Stomach (tissue), 9 donors: ENCODE results near the gene NASP. TPM values are rescaled to one million over a fixed set of nuclear protein-coding genes. Genes with fewer than 3 reads are reported as not detected.

ENCODE experiments used
- DNase-seq, 2 donors: peaks; one replicate each; pipeline versions ENCODE4 v3.0.0 to v3.0.0-alpha.2; 2013 to 2019
- H3K27ac ChIP-seq, 5 donors: fragments of 200-600 bp in 4 of 5; sonication (generic) in 4 of 5; one replicate each; pipeline ENCODE4 v1.5.1; 2013 to 2019; ENCODE audit warnings: mild to moderate bottlenecking in 1 of 5, moderate library complexity in 1 of 5
- H3K27me3 ChIP-seq, 3 donors: fragments of 200-600 bp; sonication (generic); one replicate each; pipeline ENCODE4 v1.5.1; 2017 to 2019; ENCODE audit warnings: mixed run types in 1 of 3
- H3K36me3 ChIP-seq, 4 donors: fragments of 200-600 bp; sonication (generic); 1 replicate in 3 of 4; 2 replicates in 1 of 4; pipeline ENCODE4 v1.5.1; 2016 to 2019
- H3K4me1 ChIP-seq, 4 donors: fragments of 200-600 bp; sonication (generic); one replicate each; pipeline ENCODE4 v1.5.1; 2016 to 2019
- H3K4me3 ChIP-seq, 4 donors: fragments of 200-600 bp; sonication (generic) in 3 of 4; one replicate each; pipeline ENCODE4 v1.5.1; 2016 to 2019; ENCODE audit warnings: mild to moderate bottlenecking in 1 of 4
- H3K9me3 ChIP-seq, 4 donors: fragments of 200-600 bp; sonication (generic); one replicate each; pipeline ENCODE4 v1.5.1; 2016 to 2019
- CTCF ChIP-seq, 7 experiments: fragments of 450-650 bp in 4 of 7; fragments of 200-600 bp in 3 of 7; sonication (generic) in 3 of 7; IDR thresholded peaks; one replicate each; pipeline ENCODE4 v1.5.1; 2016 to 2019; ENCODE audit warnings: antibody characterized with exemption in 7 of 7, control low read depth in 2 of 7, mild to moderate bottlenecking in 1 of 7
- EP300 ChIP-seq: sonication (generic); formaldehyde crosslinking; IDR thresholded peaks from one replicate; pipeline ENCODE4 v1.6.1; 2017; ENCODE audit warnings: antibody characterized with exemption
- POLR2A ChIP-seq, 4 donors: fragments of 450-650 bp; IDR thresholded peaks; one replicate each; pipeline ENCODE4 v1.6.1; 2016; ENCODE audit warnings: antibody characterized with exemption in 4 of 4, control low read depth in 2 of 4, mild to moderate bottlenecking in 1 of 4, moderate library complexity in 1 of 4
- POLR2AphosphoS5 ChIP-seq, 3 donors: sonication (generic); formaldehyde crosslinking; IDR thresholded peaks; one replicate each; pipeline ENCODE4 v1.6.1; 2016; ENCODE audit warnings: antibody characterized with exemption in 3 of 3
- WGBS, 5 donors: extraction: QIAGEN DNeasy Blood & Tissue Kit in 3 of 5; methylation state at CpG; one replicate each; pipeline versions ENCODE4 v1.1.5 to v1.1.7; 2013 to 2018; 5-methylcytosine and 5-hydroxymethylcytosine counted together
- intact Hi-C: fragments of 100-400 bp; cut with DNase I; formaldehyde crosslinking; loops from one replicate; pipeline ENCODE4 v1.15.1; 2023; ENCODE audit warnings: low total_unique reads
- polyA plus RNA-seq, 3 donors: library from polyadenylated mRNA; stranded (reverse); fragments of 200-250 nt; gene quantifications; one replicate each; pipeline ENCODE4 v1.2.3, GENCODE V29; 2013
- total RNA-seq, 5 donors: library from RNA; depleted of rRNA; stranded (reverse); fragments of >200 nt; gene quantifications; one replicate each; pipeline versions ENCODE4 v1.1.0 to v1.2.3, GENCODE V29; 2014 to 2016
- donor health status: healthy with polysubstance abuse.
- donor health status: Bipolar disorder and iron deficiency.
- donor health status: healthy.

NASP gene
- total and polyA plus RNA-seq, 8 donors, result 14.0 to 119 (median 79.3) TPM

GRCh38 chr1:45643978-45644377 is 60.1 kb downstream of the NASP start:
- peak in 2 of 7 experiments; percentile 7 to 16 for TF ChIP-seq CTCF (IDR thresholded peaks at IDR 0.05)
- no peak for TF ChIP-seq POLR2A (IDR thresholded peaks at IDR 0.05)
- peak in 1 of 3 donors; percentile 65 for TF ChIP-seq POLR2AphosphoS5 (IDR thresholded peaks at IDR 0.05)
- H3K36me3 ChIP-seq, result peaks cover 31 to 72% (median 67%) of the 10 kb centered on the region in 4 donors
- H3K27me3 ChIP-seq, result no peaks in the 10 kb centered on the region
- no peaks in the 10 kb centered on the region for H3K9me3 ChIP-seq
- peak in 1 of 2 donors; percentile 76 for DNase-seq
- H3K4me3 ChIP-seq, result no peak overlapping the region
- peak overlapping the region; percentile 29 to 76 (median 47) for H3K27ac ChIP-seq
- peaks cover 8 to 39% (median 25%) of the 10 kb centered on the region in 4 donors for H3K4me1 ChIP-seq
- intact Hi-C loops, result no loop called here

GRCh38 chr1:45644661-45645060 is 60.8 kb downstream of the NASP start:
- Histone ChIP-seq H3K4me1 (peaks cover 8 to 41% (median 28%) of the 10 kb centered on the region in 4 donors), H3K36me3 (peaks cover 24 to 72% (median 66%) of the 10 kb centered on the region in 4 donors), H3K27ac (peak overlapping the region in 2 of 5 donors; percentile 54 to 76), H3K9me3 (no peaks in the 10 kb centered on the region), H3K4me3 (no peak overlapping the region), H3K27me3 (no peaks in the 10 kb centered on the region)
- 85 to 98% (median 92%) methylated on average over 2 of the region's 2 CpGs for WGBS, 5 donors
- TF ChIP-seq EP300, result no peak
- TF ChIP-seq POLR2A (IDR thresholded peaks at IDR 0.05), result no peak
- TF ChIP-seq CTCF (IDR thresholded peaks at IDR 0.05), result no peak
- TF ChIP-seq POLR2AphosphoS5 (IDR thresholded peaks at IDR 0.05), result no peak
- no peak for DNase-seq
- intact Hi-C loops, result no loop called here

GRCh38 chr1:45647248-45648021 is 63.6 kb downstream of the NASP start:
- H3K27ac ChIP-seq, result peak overlapping the region in 3 of 5 donors; percentile 6 to 66 (median 49)
- H3K27me3 ChIP-seq, result no peaks in the 10 kb centered on the region
- peaks cover 9 to 72% (median 65%) of the 10 kb centered on the region in 4 donors for H3K36me3 ChIP-seq
- intact Hi-C loops, result no loop called here
- H3K9me3 ChIP-seq, result no peaks in the 10 kb centered on the region
- peaks cover 8 to 50% (median 30%) of the 10 kb centered on the region in 4 donors for H3K4me1 ChIP-seq
- WGBS, 5 donors, result 38 to 65% (median 54%) methylated on average over 9 of the region's 9 CpGs
- TF ChIP-seq POLR2A (IDR thresholded peaks at IDR 0.05) (no peak), POLR2AphosphoS5 (IDR thresholded peaks at IDR 0.05) (peak in 1 of 3 donors; percentile 57)
- peak; percentile 45 to 54 for DNase-seq
- H3K4me3 ChIP-seq, result no peak overlapping the region

GRCh38 chr1:45654540-45655280 is 70.9 kb downstream of the NASP start:
- H3K9me3 ChIP-seq, result no peaks in the 10 kb centered on the region
- no peak for TF ChIP-seq CTCF (IDR thresholded peaks at IDR 0.05)
- TF ChIP-seq EP300, result no peak
- TF ChIP-seq POLR2AphosphoS5 (IDR thresholded peaks at IDR 0.05), result no peak
- no peak for TF ChIP-seq POLR2A (IDR thresholded peaks at IDR 0.05)
- intact Hi-C loops, result no loop called here
- H3K4me3 ChIP-seq, result no peak overlapping the region
- no peak for DNase-seq
- H3K27ac ChIP-seq, result no peak overlapping the region
- H3K4me1 ChIP-seq, result peaks cover 0 to 29% (median 16%) of the 10 kb centered on the region in 4 donors
- no peaks in the 10 kb centered on the region for H3K27me3 ChIP-seq
- whole genome bisulfite sequencing, 5 donors, result 89 to 95% (median 93%) methylated on average over 12 of the region's 12 CpGs
- H3K36me3 ChIP-seq, result peaks cover 64 to 100% (median 99%) of the 10 kb centered on the region in 4 donors
